GM19193 (cell line): ENCODE measurements around the gene ZNF710.

Source experiments
- POLR2A ChIP-seq: IDR thresholded peaks from 4 replicates; pipeline ENCODE4 v1.6.1; 2011; ENCODE audit not compliant: insufficient read depth, insufficient read length; ENCODE audit errors: extremely low read depth

Gene ZNF710

DNA sequence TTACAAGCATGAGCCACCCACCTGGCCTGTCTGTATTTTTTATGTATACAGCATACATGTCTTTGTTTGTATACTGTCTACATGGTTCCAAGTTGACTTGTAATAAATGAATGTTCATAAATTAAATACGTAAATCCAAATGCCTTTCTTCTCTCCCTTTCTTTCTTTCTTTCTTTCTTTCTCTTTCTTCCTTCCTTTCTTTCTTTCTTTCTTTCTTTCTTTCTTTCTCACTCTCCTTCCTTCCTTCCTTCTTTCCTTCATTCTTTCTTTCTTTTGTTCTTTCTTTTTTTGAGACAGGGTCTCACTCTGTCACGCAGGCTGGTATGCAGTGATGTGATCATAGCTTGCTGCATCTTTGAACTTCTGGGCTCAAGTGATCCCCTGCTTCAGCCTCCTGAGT is 17.1 kb upstream of the ZNF710 start:
- TF ChIP-seq POLR2A = no peak

DNA sequence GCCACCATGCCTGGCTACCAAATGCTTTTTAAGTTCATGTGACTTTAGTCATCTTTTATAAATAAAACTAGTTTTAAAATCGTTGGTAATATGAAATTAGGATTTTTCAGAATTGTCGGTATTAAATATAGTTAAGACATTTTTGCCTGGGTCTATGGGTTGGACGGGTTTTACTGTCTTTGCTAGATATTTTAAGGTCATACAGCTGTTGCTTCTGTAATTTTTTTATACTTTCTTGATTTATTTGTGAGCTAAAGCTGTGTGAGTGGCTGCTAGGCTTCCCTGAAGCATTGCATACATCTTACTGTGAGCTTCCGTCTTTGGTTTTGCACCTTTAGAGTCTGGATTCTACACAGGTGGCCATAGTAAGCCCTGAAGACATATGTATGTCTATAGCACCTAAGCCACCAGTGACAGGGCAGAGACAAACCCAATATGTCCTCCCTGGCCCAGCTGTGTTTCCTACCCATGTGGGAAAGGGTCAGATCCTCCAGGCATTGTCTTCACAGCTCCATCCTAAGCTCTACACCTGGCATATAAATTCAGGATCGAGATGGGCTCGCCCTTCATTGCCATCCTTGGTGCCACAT is 16.6 kb upstream of the ZNF710 start:
- no peak for TF ChIP-seq POLR2A

GRCh38 chr15:89985111-89985510 is 16.0 kb upstream of the ZNF710 start:
- no peak for TF ChIP-seq POLR2A

DNA sequence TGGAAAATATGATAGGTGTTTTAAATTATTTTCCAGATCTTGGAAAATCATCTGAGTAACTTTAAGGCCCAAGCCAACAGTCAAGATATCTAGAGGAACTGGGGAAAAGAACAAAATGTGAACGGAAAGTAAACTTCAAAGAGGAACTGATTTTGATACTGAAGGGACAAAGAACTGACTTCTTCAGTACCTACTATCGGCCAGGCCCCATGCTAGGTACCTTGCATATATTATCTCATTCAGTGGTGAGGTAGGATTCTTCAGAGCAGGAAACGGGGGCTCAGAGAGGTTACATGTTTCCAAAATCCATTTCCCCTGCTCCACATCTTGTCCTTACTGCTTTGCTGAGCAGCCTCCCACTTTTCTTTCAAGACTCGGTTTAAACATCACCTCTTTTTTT is 9.8 kb upstream of the ZNF710 start:
- no peak for TF ChIP-seq POLR2A

- TF ChIP-seq POLR2A = no peak
Measured at GRCh38 chr15:89993349-89993748, 7.8 kb upstream of the ZNF710 start.

- no peak for TF ChIP-seq POLR2A
Measured at GRCh38 chr15:89997079-89997478, 4.0 kb upstream of the ZNF710 start.

DNA sequence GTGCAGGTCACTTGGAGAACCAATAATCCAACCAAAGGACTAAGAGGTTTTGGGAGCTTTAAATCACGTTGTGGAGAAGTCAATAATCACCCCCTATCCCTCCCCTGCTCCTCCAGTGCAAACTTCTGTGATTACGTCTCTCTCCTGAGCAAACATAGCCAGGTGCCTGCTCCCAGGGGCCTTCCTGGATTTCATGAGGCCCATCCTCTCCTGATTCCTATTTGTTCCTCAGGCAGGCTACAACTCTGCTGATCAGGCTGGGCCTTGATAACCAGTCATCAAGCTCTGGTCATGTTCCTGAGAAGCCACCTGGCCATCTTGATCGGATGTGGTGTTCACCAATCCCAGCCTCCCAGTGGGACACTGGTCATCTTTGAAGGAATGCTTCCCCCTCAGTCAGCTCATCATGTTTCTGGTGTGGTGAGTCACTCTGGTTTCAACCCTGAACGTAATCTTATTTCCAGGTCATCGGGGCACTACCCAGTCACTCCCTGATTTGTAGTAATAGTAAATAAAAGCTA is 2.9 kb upstream of the ZNF710 start:
- no peak for TF ChIP-seq POLR2A

GRCh38 chr15:89998923-89999675 is 2.0 kb upstream of the ZNF710 start:
- TF ChIP-seq POLR2A = no peak

DNA sequence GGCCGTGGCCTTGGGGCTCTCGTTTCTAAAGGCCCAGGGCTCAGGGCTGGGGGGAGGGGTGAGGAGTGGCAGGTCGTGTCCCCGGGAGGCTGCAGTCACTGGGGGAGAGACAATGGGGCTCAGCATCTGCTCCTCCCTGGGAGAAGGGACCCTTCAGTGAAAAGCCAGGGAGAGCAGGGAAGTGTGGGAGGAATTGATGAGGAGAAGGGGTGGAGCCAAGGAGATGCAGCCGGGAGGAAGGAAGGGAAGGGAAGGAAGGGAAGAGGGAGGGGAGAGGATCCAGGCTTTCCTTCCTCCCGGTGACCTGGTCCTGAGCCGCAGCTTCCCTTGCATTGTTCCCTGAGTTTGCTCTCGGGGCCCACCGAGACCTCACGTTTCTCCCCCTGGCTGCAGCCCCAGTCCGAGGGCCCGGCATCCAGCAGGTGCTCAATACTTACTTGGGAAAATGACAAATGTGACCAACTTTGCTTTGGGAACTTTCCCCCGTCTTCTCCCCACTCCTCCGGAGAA is 1.4 kb upstream of the ZNF710 start:
- no peak for TF ChIP-seq POLR2A

- no peak for TF ChIP-seq POLR2A
Measured at GRCh38 chr15:90000186-90001001, 730 bp upstream of the ZNF710 start.

- peak; percentile 37 for TF ChIP-seq POLR2A
Measured at GRCh38 chr15:90001683-90002427, 731 bp downstream of the ZNF710 start.

GRCh38 chr15:90002428-90002844 is 1.3 kb downstream of the ZNF710 start:
- TF ChIP-seq POLR2A = no peak

DNA sequence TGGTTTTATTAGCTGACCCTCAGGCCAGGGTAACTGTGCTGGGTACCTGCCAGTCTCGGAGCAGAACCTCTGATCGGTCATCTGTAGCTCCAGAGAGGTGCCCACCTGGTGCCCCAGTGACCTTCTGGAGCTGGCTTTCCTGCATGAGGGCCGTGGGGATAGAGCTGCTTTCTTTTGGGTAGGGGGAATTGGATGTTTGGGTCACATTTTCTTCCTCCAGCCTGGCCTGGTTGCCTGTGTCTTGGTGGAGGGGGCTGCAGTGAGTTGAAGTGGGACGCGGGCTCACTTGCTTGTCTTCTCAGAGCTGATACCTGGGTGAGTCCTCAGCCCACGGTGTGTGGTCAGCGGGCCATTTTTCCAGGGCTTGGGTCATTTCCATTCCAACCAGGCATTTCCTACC is 2.6 kb downstream of the ZNF710 start:
- no peak for TF ChIP-seq POLR2A

- no peak for TF ChIP-seq POLR2A
Measured at GRCh38 chr15:90004252-90004651, 3.1 kb downstream of the ZNF710 start.
